ENCODE measurements around the gene SCN11A. TPM values are rescaled to one million over a fixed set of nuclear protein-coding genes. Genes with fewer than 3 reads are reported as not detected.

Gene SCN11A
- total RNA-seq, 1 donor from 2014 or later, result 0.69 TPM

DNA sequence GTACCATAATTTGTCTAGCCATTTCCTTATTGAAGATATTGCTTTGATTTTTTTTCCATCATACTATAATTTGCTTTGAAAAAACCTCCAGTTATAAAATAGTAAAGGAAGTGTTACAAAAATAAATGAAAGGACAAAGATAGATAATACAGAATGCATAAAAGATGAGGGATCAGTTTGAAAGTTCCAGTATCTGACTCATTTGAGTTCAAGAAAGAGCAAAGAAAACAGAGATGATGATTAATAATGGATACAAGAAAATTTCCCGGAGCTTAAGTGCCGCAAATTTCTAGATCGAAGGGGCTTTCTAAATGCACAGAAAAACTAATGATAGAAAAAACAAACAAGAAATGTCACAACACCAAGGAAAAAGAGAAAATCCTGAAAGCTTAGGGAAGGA, 4.4 kb upstream of the SCN11A start:
- Mint-ChIP-seq H3K27me3 (ENCODE audit: unreplicated experiment) (peaks cover 6% of the 10 kb centered on the region), H3K4me1 (ENCODE audit: unreplicated experiment) (peaks cover 34% of the 10 kb centered on the region), H3K4me3 (ENCODE audit: unreplicated experiment) (no peak overlapping the region), H3K9me3 (ENCODE audit: unreplicated experiment) (no peaks in the 10 kb centered on the region), H3K36me3 (ENCODE audit: low read depth, unreplicated experiment) (peaks cover 3% of the 10 kb centered on the region), H3K27ac (ENCODE audit: unreplicated experiment) (peak overlapping the region; percentile 25)
- TF ChIP-seq, protein P1, sequence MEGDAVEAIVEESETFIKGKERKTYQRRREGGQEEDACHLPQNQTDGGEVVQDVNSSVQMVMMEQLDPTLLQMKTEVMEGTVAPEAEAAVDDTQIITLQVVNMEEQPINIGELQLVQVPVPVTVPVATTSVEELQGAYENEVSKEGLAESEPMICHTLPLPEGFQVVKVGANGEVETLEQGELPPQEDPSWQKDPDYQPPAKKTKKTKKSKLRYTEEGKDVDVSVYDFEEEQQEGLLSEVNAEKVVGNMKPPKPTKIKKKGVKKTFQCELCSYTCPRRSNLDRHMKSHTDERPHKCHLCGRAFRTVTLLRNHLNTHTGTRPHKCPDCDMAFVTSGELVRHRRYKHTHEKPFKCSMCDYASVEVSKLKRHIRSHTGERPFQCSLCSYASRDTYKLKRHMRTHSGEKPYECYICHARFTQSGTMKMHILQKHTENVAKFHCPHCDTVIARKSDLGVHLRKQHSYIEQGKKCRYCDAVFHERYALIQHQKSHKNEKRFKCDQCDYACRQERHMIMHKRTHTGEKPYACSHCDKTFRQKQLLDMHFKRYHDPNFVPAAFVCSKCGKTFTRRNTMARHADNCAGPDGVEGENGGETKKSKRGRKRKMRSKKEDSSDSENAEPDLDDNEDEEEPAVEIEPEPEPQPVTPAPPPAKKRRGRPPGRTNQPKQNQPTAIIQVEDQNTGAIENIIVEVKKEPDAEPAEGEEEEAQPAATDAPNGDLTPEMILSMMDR (IDR thresholded peaks at IDR 0.05; ENCODE audit: unreplicated experiment), result no peak
- DNase-seq (ENCODE audit: low spot score), result no peak

- H3K4me1 Mint-ChIP-seq (ENCODE audit: unreplicated experiment), result peaks cover 31% of the 10 kb centered on the region
- no peak for DNase-seq (ENCODE audit: low spot score)
- no peak overlapping the region for H3K4me3 Mint-ChIP-seq (ENCODE audit: unreplicated experiment)
- H3K9me3 Mint-ChIP-seq (ENCODE audit: unreplicated experiment), result no peaks in the 10 kb centered on the region
- H3K36me3 Mint-ChIP-seq (ENCODE audit: low read depth, unreplicated experiment), result peaks cover 3% of the 10 kb centered on the region
- peaks cover 8% of the 10 kb centered on the region for H3K27me3 Mint-ChIP-seq (ENCODE audit: unreplicated experiment)
- no peak overlapping the region for H3K27ac Mint-ChIP-seq (ENCODE audit: unreplicated experiment)
- TF ChIP-seq, protein P1 (IDR thresholded peaks at IDR 0.05; ENCODE audit: unreplicated experiment), result no peak
These were observed 2.0 kb upstream of the SCN11A start for GRCh38 chr3:39053696-39054095.

DNA sequence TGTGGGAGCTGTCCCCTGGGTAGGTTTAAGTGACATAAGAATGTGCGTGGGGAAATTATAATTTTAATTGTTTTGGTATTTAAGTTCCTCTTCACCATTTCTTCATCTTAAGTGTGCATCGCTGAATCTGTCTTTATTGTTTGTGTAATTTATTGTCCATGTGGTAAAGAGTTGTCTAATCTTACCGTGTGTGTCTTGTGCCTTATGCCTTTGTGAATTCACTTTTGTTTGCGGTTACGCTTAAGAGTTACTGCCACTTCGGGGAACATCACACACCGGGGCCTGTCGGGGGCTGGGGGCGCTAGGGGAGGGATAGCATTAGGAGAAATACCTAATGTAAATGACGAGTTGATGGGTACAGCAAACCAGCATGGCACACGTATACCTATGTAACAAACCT, 839 bp upstream of the SCN11A start:
- TF ChIP-seq, protein P1 (IDR thresholded peaks at IDR 0.05; ENCODE audit: unreplicated experiment), result no peak
- DNase-seq (ENCODE audit: low spot score), result no peak

DNA sequence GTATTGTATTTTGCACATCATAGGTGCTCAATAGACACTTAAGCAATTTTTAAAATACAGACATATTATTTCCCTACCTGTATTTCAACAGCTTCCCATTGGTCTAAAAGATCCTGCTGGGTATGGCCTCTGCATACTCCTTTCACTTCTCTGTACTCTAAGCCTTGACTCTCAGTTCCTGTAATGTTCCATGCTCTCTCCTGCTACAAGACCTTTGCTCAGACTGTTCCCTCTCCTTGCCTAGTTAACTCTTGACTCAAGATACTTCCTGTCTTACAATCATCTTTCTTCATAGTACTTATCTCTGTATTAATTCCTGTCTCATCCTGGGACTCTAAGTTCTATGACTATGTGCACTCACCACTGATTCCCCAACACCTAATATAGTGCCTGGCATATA, 1.7 kb downstream of the SCN11A start:
- Mint-ChIP-seq H3K4me1 (ENCODE audit: unreplicated experiment) (peaks cover 21% of the 10 kb centered on the region), H3K36me3 (ENCODE audit: low read depth, unreplicated experiment) (peaks cover 3% of the 10 kb centered on the region), H3K9me3 (ENCODE audit: unreplicated experiment) (no peaks in the 10 kb centered on the region), H3K27ac (ENCODE audit: unreplicated experiment) (no peak overlapping the region), H3K4me3 (ENCODE audit: unreplicated experiment) (no peak overlapping the region), H3K27me3 (ENCODE audit: unreplicated experiment) (peaks cover 8% of the 10 kb centered on the region)
- DNase-seq (ENCODE audit: low spot score), result no peak
- TF ChIP-seq, protein P1 (IDR thresholded peaks at IDR 0.05; ENCODE audit: unreplicated experiment), result no peak

More for the DNA sequence above, 839 bp upstream of the SCN11A start:
- Mint-ChIP-seq H3K4me3 (ENCODE audit: unreplicated experiment) (peak overlapping the region; percentile 96), H3K9me3 (ENCODE audit: unreplicated experiment) (no peaks in the 10 kb centered on the region), H3K36me3 (ENCODE audit: low read depth, unreplicated experiment) (peaks cover 3% of the 10 kb centered on the region), H3K27ac (ENCODE audit: unreplicated experiment) (peak overlapping the region; percentile 99), H3K4me1 (ENCODE audit: unreplicated experiment) (peaks cover 31% of the 10 kb centered on the region), H3K27me3 (ENCODE audit: unreplicated experiment) (peaks cover 8% of the 10 kb centered on the region)

DNA sequence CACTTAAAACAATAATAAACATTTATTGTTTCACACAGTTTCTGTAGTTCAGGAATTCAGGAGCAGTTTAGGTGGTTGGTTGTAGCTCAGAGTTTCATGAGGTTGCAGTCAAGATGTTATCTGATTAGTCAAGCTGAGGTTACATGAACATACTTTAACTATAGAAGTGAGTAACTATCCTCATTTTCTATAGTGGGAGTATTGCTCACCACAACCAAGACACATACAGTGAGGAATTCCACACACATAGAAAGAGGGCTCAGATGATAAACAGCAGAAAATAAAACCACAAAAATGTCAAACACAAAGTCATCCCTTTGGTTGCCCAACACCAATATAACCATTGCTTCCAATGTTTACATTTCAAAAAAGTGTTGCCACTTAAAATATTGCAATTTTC, 13.6 kb downstream of the SCN11A start:
- Mint-ChIP-seq H3K36me3 (ENCODE audit: low read depth, unreplicated experiment) (no peaks in the 10 kb centered on the region), H3K9me3 (ENCODE audit: unreplicated experiment) (no peaks in the 10 kb centered on the region), H3K4me1 (ENCODE audit: unreplicated experiment) (no peaks in the 10 kb centered on the region), H3K4me3 (ENCODE audit: unreplicated experiment) (no peak overlapping the region), H3K27ac (ENCODE audit: unreplicated experiment) (no peak overlapping the region), H3K27me3 (ENCODE audit: unreplicated experiment) (peaks cover 2% of the 10 kb centered on the region)
- no peak for DNase-seq (ENCODE audit: low spot score)
- TF ChIP-seq, protein P1 (IDR thresholded peaks at IDR 0.05; ENCODE audit: unreplicated experiment), result no peak
